GM18868 (cell line): ENCODE results near the gene MAN1A2.

Source experiments
- ATAC-seq: cut with Tn5 transposase; IDR thresholded peaks from one replicate; pipeline ENCODE4 v1.9.1; 2021; ENCODE audit warnings: mild to moderate bottlenecking, moderate library complexity; ENCODE audit not compliant: unreplicated experiment

Gene MAN1A2

GRCh38 chr1:117359561-117360289, 7.5 kb upstream of the MAN1A2 start:
- no peak for ATAC-seq

GRCh38 chr1:117362986-117363385, 4.3 kb upstream of the MAN1A2 start:
- ATAC-seq = no peak

- ATAC-seq = peak; percentile 19
Observed at GRCh38 chr1:117363571-117364048, 3.6 kb upstream of the MAN1A2 start.

- no peak for ATAC-seq
Observed at GRCh38 chr1:117364240-117364639, 3.0 kb upstream of the MAN1A2 start.

- no peak for ATAC-seq
Observed at GRCh38 chr1:117365350-117366176, 1.7 kb upstream of the MAN1A2 start.

GRCh38 chr1:117366177-117367045, 838 bp upstream of the MAN1A2 start:
- ATAC-seq = peak; percentile 41

GRCh38 chr1:117368116-117369108, 1.2 kb downstream of the MAN1A2 start:
- ATAC-seq = peak; percentile 32

- no peak for ATAC-seq
Observed at GRCh38 chr1:117370071-117370470, 2.8 kb downstream of the MAN1A2 start.

GRCh38 chr1:117370509-117370908, 3.3 kb downstream of the MAN1A2 start:
- no peak for ATAC-seq

- no peak for ATAC-seq
Observed at GRCh38 chr1:117371441-117372151, 4.3 kb downstream of the MAN1A2 start.

GRCh38 chr1:117372863-117373412, 5.7 kb downstream of the MAN1A2 start:
- ATAC-seq = no peak

GRCh38 chr1:117373932-117374331, 6.7 kb downstream of the MAN1A2 start:
- no peak for ATAC-seq

- ATAC-seq = no peak
Observed at GRCh38 chr1:117375327-117375726, 8.1 kb downstream of the MAN1A2 start.

GRCh38 chr1:117387060-117387633, 19.9 kb downstream of the MAN1A2 start:
- no peak for ATAC-seq

GRCh38 chr1:117388328-117388727, 21.1 kb downstream of the MAN1A2 start:
- ATAC-seq = no peak

GRCh38 chr1:117389284-117389683, 22.0 kb downstream of the MAN1A2 start:
- ATAC-seq = no peak

GRCh38 chr1:117389779-117390178, 22.5 kb downstream of the MAN1A2 start:
- no peak for ATAC-seq

GRCh38 chr1:117392771-117393170, 25.5 kb downstream of the MAN1A2 start:
- no peak for ATAC-seq

- no peak for ATAC-seq
Observed at GRCh38 chr1:117396074-117396473, 28.8 kb downstream of the MAN1A2 start.
